NCI-H446 (cell line): ENCODE data around the gene PPP1CA.

ENCODE experiments used
- DNase-seq, 2 experiments: peaks; one replicate each; lab custom pipeline; 2025; lab: John Stamatoyannopoulos, UW

PPP1CA gene

DNA sequence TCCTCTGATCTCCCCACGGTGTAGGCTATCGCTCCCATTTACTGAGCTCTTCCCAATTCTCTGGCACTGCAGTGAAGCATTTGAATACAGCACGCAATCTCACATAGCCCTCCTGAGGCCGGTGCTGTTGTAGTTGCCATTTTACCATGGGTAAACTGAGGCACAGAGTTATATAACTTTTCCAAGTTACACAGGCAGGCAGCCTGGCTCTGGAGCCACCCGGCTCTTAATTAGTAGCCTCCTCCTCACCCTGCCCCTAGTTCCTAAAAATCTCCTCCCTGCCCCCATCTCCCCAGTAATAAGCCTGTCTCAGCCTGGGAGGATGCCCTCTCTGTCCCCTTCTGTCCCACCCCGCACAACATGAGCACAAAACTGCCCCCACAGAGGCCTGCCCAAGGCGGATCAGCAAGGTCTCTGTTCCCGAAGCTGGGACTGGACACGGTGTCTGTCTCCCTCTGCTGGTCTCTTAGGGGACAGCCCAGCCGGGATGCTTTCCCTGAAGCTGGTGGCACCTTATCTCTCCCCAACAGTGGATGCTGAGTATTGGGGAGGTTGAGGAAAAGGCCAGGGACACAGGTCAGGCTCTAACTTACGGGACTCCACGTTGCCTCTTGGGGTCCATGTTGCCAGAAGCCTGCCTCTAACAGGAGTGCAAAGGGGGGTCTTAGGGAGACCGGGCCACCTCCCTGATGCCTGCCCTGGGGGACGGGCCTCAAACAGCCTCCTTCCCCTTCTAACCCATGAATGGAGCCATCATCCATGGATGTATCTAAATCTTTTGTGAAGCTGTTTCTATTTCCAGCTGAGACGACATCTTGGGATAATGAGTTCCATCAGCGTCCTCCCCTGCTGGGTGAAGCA, 19.2 kb downstream of the PPP1CA start:
- peak; percentile 35 to 81 for DNase-seq

GRCh38 chr11:67381244-67381972, 20.2 kb downstream of the PPP1CA start:
- DNase-seq: no peak

GRCh38 chr11:67379061-67380058, 22.3 kb downstream of the PPP1CA start:
- no peak for DNase-seq

- DNase-seq: no peak
These were observed 23.1 kb downstream of the PPP1CA start for GRCh38 chr11:67378544-67378943.

DNA sequence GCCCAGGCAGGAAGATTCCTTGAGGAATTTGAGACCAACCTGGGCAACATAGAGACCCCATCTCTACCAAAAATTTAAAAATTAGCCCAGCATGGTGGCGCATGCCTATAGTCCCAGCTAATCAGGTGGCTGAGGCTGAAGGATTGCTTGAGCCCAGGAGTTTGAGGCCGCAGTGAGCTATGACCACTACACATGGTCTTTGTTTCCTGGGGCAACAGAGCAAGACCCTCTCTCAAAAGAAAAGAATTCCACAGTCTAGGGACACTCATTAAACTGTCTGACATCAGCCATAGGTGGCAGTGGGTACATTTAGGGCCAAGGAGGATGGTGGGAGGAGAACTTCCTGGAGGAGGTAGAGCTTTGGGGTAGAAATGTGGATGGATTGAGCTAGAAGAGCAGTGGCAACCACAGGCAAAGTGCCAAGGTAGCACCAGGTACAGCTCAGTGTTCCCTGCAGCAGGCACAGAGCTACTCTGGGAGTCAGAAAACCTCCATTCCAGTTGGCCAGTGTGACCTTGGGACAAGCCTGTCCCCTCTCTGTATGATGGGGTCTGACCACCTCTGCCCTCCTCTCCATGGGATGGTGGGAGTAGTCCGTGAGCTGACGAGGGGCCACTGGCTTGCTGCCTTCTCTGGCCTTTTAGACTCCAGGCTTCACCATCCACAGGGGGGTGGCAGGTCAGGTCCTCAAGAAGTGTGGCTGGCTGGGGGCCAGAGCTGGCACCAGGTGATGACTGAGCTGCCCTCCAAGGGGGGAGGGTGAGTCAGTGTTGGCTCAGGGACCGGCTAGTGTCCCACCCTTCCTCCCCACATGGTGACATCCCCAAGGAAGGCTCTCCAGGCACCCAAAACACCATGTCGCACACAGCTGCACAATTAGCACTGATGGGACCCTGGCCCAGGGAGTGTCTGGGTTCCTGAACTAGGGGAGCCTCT, 24.5 kb downstream of the PPP1CA start:
- no peak for DNase-seq

DNA sequence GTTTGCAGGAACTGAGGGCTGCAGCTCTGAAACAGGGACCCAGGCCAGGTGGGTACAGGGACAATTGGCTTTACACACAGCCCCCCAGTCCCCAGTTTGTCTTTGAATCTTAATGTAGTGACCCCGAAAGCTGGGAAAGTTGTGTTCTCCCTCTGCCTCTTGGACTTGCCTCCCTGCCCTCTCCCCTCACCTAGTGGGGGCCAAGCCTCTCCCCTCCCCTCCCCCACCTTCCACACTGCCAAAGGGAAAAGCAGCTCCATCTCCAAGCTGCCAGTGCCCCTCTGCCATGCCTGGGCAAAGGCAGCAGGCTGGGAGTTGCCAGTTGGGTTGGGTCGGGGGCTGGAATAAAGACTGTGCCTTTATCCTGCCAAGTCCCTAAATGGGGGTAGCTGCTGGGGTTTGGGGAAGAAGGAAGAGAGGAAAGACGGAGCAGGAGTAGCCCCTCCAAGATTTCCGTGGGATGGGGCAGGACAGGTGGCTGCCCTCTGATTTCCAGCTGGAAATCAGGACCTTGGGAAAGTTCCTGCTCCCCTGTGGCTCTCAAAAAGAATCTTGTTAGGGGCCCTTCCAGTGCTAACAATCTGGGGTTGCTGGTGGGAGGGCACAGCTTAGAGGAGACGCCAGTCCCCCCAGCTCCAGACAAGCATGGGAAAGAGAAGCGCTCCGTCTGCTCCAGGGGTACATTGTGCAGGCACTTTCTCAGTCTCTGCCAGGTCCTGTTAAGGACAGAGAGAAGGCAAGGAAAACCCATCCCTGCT, 25.4 kb downstream of the PPP1CA start:
- no peak for DNase-seq

DNA sequence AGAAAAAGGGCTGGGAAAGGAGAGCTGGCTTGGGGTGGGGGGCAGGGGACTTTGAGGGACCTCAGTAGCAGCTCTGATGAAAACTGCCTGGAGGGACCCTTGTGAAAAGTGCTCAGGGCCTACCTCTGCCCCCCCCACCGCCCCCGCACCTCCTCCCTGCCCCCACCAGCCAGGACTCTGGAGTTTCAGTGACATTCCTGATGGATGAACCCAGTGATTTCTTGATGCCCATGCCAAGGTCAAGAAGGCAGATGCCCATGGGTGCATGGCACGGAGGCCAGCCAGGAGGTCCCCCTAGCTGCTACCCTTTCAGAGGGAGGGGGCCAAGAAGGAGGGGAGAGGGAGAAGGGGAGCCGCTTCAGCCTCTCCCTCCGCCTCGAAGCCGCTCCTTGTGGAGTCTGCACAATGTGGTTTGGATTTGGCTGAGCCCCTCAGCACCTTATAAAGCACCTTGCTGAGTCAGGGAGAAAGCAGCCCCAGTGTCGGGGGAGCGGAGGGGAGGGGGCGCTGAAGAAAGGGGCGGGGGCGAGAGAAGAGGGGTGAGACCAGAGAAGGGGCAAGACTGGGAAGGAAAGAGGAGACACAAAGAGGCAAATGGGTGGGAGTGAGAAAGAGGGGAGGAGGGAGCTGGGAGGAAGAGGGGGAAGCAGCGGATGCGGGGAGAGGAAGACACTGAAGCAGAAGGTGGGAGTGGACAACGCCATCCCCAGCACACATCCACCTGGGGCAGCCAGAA, 26.2 kb downstream of the PPP1CA start:
- no peak for DNase-seq

DNA sequence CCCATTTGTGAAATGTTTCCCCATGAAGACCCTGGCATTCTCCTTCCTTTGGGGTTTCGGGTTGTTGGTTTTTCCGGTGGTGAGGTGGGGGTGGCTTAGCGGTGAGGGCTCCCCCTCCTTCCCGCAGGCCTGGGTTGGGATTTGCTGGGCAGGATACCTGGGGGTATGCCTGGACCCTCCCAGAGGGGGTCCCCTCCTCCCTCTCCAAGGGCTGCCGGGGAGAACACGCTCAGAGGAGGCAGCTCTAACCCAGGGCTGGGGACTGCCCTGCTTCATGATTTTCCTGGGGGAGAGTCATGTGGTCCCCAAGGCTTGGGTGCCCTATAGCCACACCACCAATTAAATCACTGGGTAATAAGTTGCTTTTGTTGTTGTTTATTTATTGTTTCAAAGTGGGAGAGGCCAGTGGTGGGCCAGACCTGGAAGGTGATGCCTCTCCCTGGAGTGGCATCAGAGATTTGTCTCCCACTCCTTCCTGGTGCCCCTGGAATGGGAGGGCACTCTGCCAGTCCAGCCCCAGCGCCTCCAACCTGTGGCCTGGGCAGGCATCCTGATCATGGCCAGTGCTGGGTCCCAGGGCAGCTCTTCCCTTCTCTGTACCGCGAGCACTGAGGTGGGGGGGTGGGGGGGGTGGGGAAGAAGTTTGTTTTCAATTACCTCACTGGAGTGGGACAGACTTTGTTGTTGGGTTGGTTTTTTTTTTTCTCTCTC, 26.9 kb downstream of the PPP1CA start:
- no peak for DNase-seq

DNA sequence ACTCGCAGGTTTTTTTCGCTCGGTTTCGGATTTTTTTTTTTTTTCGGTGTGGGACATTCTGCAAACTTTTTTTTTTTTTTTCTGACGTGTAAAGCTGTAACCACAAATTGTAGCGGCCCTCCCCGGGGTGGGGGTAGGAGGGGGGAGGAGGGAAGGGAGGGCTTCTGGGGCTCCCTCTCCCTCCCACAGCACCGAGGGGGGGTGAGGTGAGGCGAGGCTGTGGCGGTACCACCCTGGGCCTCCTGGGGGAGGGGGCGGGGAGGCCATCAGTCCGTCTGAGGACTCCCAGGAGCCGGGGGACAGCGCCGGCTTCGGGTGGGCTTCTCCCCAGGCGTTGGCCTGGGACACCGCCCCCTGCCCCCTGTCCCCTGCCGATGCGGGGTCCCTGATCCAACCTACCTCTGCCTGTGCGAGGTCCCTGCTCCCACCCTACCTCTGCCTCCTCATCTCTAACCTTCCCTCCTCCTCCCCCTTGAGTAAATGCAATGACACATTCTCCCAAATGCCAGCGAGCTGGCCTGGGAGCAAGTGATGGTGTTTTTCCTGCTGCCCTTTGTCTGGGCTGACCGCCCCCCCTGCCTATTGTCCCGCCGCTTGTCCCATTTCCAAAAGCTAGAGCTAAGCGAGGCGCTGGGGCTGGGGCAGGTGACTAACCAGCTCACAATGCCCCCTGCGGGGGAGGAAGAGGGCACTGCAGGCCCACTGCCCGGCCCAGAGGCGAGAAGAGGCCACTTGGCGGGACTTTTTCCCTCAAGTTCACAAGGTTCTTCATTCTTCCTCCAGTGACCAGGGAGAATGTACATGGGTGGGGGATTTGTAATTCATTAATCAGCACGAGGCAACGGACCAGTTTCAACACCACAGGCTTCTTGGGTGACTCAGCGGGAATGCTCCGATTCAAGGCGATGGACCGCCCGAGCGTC, 27.7 kb downstream of the PPP1CA start:
- DNase-seq: no peak

- DNase-seq: no peak
These were observed 28.5 kb downstream of the PPP1CA start, which contains the start of gene CLCF1 for GRCh38 chr11:67372993-67373647. Gene CLCF1 (minus strand): TSS chr11:67373598. CDS start chr11:67373539, 59 bp downstream.

GRCh38 chr11:67372321-67372992, 29.2 kb downstream of the PPP1CA start:
- no peak for DNase-seq

GRCh38 chr11:67371911-67372320, 29.7 kb downstream of the PPP1CA start:
- DNase-seq: no peak

- DNase-seq: no peak
These were observed 30.3 kb downstream of the PPP1CA start for GRCh38 chr11:67371189-67371910.

GRCh38 chr11:67370351-67371076, 31.1 kb downstream of the PPP1CA start:
- no peak for DNase-seq

DNA sequence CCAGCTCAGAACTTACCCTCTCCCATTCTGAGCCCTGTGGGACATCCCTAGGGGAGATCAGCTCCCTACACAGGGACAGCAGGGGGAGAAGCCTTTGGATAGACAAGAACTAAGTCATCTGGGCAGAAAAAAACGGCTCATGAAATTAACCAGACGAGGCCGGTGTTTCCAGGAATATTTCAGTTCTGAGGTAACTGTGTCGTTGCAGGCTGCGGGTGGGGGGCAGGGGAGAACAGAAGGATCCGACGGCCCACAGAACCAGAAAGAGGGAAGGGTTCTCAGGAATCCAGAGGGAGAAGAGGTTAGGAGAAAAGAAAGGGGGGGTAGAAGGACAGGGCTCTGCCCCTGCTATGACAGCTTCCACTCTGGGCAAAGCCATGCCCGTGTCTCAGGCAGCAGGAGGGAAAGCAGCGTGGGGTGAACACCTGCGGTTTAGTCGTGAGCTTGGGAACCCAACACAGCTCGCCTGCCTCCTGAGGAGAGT, 31.8 kb downstream of the PPP1CA start:
- DNase-seq: no peak
